ENCODE data around the gene APOL4. TPM values are rescaled to one million over a fixed set of nuclear protein-coding genes. Genes with fewer than 3 reads are reported as not detected.

The APOL4 gene
- total RNA-seq, 6 experiments from 2014 or later, result 1.1 to 1.6 (median 1.4) TPM; not detected in 2

DNA sequence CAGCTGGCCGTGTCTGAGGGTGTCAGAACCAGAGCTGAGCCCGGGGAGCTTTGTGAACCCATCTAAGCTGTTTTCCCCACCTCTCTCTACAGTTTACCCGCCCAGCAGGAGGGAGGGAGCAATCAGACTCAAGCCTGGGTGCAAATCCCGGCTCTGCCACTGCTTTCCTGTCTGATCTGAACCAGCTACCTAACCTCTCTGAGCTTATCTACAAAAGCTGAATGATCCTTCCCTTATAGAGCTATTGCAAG, 37.5 kb upstream of the APOL4 start:
- Histone ChIP-seq H3K4me1 (peaks cover 0 to 22% (median 5%) of the 10 kb centered on the region in 4 donors), H3K27me3 (no peaks in the 10 kb centered on the region), H3K4me3 (peak overlapping the region; percentile 73 to 84 (median 78)), H3K9me3 (no peaks in the 10 kb centered on the region), H3K27ac (peak overlapping the region; percentile 78 to 95 (median 90)), H3K36me3 (peaks cover 0 to 2% (median 0%) of the 10 kb centered on the region in 4 donors)
- ATAC-seq (peak; percentile 6 to 24 (median 20)), DNase-seq (no peak)
- intact Hi-C loops (cut with DNase I), result loop anchor here (10.0 kb wide), 1 partner anchor 46 kb away; no protein-coding TSS in a partner anchor
- 0% methylated on average over 1 of the region's 4 CpGs for WGBS (ENCODE audit: insufficient coverage, low coverage, low lambda C conversion rate, missing lambda C conversion rate)
- TF ChIP-seq, protein P1, sequence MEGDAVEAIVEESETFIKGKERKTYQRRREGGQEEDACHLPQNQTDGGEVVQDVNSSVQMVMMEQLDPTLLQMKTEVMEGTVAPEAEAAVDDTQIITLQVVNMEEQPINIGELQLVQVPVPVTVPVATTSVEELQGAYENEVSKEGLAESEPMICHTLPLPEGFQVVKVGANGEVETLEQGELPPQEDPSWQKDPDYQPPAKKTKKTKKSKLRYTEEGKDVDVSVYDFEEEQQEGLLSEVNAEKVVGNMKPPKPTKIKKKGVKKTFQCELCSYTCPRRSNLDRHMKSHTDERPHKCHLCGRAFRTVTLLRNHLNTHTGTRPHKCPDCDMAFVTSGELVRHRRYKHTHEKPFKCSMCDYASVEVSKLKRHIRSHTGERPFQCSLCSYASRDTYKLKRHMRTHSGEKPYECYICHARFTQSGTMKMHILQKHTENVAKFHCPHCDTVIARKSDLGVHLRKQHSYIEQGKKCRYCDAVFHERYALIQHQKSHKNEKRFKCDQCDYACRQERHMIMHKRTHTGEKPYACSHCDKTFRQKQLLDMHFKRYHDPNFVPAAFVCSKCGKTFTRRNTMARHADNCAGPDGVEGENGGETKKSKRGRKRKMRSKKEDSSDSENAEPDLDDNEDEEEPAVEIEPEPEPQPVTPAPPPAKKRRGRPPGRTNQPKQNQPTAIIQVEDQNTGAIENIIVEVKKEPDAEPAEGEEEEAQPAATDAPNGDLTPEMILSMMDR (IDR thresholded peaks at IDR 0.05), result no peak
- TF ChIP-seq POLR2A (IDR thresholded peaks at IDR 0.05), result no peak

DNA sequence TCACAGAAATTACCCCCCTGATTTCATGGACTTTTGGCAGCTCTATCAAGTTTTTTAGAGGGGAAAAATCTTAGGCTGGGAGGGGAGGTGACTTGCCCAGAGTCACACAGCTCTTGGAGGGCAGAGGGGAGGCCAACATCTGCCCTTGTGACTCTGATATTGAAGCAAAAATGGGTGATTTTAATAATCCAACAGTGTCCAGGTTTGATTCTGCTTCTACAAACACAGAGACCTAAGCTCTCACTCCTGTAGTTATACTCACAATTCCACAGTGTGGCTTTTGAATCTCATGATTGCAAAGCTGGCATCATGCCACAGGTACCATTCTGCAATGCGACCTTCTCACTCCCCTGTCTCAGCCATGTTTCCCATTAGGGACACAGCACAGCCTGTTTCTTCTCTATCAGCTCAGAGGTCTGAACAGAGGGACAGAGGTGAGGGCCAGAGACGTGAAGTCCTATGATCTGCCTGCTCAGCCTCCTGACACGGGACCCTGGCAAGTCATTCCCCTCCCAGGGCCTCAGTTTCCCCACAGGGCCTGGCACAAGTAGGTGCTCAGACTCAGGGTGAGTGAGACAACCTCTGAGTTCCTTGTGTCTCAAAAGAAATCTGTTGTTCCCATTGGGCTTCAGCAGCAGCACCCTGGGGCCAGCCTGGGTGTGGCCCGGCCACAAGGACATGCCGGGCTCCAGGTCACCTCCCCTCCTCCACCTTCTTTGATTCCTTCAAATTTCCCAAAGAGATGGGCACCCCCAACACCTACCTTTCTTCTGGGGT, 37.0 kb upstream of the APOL4 start:
- 0% methylated on average over 5 of the region's 5 CpGs for WGBS (ENCODE audit: insufficient coverage, low coverage, low lambda C conversion rate, missing lambda C conversion rate)
- peak in 1 of 3 donors; percentile 67 for DNase-seq

DNA sequence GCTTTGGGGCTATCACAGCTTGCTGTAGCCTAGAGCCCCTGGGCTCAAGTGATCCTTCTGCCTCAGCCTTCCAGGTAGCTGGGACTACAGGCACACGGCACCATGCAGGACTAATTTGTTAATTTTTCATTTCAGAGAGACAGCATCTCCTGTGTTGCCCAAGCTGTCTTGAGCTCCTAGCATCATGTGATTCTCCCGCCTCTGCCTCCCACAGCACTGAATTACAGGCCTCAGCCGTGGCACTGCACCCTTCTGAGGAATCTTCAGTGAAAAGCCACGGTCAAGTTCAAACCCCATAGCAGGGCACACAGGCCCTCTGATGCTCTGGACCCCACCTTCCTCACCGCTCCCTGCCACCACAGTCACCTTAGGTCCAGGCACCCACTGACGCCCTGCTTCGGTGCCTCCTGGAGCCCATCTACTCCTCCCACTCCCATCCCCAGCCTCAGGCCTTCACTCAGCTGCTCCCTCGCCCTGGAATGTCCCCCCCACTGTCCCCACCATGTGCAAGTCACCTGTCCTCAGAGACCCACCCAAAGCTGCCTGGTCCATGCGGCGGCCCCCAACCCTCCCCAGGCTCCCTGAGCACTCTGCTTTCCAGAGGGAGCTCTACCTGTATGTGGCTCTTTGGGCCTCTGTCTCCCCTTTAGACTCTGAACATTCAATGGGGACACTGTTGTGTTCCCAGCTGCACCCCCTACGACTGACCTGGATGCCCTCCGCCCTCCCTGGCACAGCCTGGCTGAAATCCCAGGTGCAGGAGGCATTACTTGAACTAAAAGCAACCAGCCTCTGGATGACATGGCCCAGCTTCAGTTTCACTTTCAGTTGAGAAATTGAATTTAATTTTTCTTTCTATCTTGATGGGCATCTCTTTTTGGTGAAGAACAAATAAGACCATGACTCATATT, 36.1 kb upstream of the APOL4 start:
- TF ChIP-seq, protein P1 (IDR thresholded peaks at IDR 0.05), result no peak
- no peak for TF ChIP-seq POLR2A (IDR thresholded peaks at IDR 0.05)
- WGBS (ENCODE audit: insufficient coverage, low coverage, low lambda C conversion rate, missing lambda C conversion rate), result 17% methylated on average over 8 of the region's 12 CpGs

More for the DNA sequence above, 37.0 kb upstream of the APOL4 start:
- peak overlapping the region; percentile 78 to 95 (median 90) for H3K27ac ChIP-seq
- intact Hi-C loops (cut with DNase I), result loop anchor here (10.0 kb wide), 1 partner anchor 46 kb away; no protein-coding TSS in a partner anchor
- H3K4me1 ChIP-seq, result peaks cover 0 to 22% (median 7%) of the 10 kb centered on the region in 4 donors
- TF ChIP-seq POLR2A (IDR thresholded peaks at IDR 0.05), result no peak
- TF ChIP-seq, protein P1 (IDR thresholded peaks at IDR 0.05), result no peak
- H3K4me3 ChIP-seq, result peak overlapping the region; percentile 73 to 84 (median 78)
- H3K36me3 ChIP-seq, result peaks cover 0 to 5% (median 0%) of the 10 kb centered on the region in 4 donors
- H3K27me3 ChIP-seq, result no peaks in the 10 kb centered on the region
- ATAC-seq, result peak; percentile 24 to 56 (median 45)
- no peaks in the 10 kb centered on the region for H3K9me3 ChIP-seq

More for the DNA sequence above, 36.1 kb upstream of the APOL4 start:
- Histone ChIP-seq H3K27ac (peak overlapping the region; percentile 78 to 95 (median 90)), H3K36me3 (peaks cover 0 to 9% (median 0%) of the 10 kb centered on the region in 4 donors), H3K27me3 (no peaks in the 10 kb centered on the region), H3K4me1 (peaks cover 0 to 22% (median 11%) of the 10 kb centered on the region in 4 donors), H3K9me3 (no peaks in the 10 kb centered on the region), H3K4me3 (peak overlapping the region; percentile 73 to 84 (median 78))
- DNase-seq, result peak in 2 of 3 donors; percentile 78 to 82
- intact Hi-C loops (cut with DNase I), result loop anchor here (10.0 kb wide), 1 partner anchor 47 kb away; no protein-coding TSS in a partner anchor
- peak; percentile 47 to 63 (median 58) for ATAC-seq
